ENCODE results near the gene OGFOD3. TPM values are rescaled to one million over a fixed set of nuclear protein-coding genes. Genes with fewer than 3 reads are reported as not detected.

Gene OGFOD3
- total RNA-seq, 4 donors from 2014 or later, result 13.0 to 28.7 (median 23.2) TPM

DNA sequence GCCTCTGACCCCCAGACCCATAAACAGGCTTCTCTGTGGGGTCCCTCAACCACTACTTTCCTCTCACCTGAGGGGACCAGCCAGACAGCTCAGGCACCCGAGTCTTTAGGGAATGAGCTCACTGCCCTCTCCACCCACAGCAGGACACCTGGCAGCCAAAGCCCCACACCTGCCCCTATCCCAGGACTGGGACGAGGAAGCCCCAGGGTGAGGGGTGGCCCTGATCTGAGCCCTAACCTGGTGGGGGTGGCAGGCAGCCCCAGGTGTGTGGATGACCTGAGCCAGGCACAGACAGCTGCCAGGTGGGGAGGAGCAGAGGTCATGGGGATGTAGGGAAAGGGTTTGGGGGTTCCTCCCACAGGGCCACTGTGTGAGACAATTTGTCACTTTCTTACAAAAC lies 61.0 kb downstream of the OGFOD3 start:
- 60 to 71% methylated on average over 1 to 2 of the region's 2 CpGs for WGBS, 2 donors
- TF ChIP-seq, protein P1, sequence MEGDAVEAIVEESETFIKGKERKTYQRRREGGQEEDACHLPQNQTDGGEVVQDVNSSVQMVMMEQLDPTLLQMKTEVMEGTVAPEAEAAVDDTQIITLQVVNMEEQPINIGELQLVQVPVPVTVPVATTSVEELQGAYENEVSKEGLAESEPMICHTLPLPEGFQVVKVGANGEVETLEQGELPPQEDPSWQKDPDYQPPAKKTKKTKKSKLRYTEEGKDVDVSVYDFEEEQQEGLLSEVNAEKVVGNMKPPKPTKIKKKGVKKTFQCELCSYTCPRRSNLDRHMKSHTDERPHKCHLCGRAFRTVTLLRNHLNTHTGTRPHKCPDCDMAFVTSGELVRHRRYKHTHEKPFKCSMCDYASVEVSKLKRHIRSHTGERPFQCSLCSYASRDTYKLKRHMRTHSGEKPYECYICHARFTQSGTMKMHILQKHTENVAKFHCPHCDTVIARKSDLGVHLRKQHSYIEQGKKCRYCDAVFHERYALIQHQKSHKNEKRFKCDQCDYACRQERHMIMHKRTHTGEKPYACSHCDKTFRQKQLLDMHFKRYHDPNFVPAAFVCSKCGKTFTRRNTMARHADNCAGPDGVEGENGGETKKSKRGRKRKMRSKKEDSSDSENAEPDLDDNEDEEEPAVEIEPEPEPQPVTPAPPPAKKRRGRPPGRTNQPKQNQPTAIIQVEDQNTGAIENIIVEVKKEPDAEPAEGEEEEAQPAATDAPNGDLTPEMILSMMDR (IDR thresholded peaks at IDR 0.05), result no peak
- TF ChIP-seq POLR2A (IDR thresholded peaks at IDR 0.05), result no peak
- intact Hi-C loops (cut with DNase I; ENCODE audit: low total_unique reads), result loop anchor here (10.0 kb wide), 1 partner anchor 417 kb away; no protein-coding TSS in a partner anchor

DNA sequence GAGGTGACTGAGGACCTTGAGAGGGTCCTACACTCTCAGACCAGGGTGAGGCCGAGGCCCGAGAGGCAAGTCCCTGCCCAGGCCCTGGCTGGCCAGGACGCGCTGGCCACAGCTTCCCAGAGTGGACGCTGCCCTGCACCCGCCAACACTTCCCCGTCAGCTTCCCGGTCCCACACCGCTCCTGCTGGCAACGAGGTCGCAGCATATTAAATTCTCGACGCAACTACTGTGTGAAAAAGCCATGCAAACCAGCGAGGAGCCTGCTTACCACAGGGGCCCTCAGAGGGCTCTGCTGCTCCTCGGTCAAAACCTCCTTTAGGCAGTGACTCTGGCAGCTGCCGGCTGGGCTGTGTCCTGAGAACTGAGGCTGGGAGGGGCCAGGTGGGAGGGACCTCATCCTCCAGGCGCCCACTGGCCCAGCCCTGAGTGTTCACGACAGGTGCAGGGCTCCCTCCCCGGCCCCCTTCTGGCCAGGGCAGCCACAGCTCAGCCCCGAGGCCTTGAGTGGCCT lies 61.5 kb downstream of the OGFOD3 start:
- intact Hi-C loops (cut with DNase I; ENCODE audit: low total_unique reads), result loop anchor here (10.0 kb wide), 1 partner anchor 418 kb away; no protein-coding TSS in a partner anchor
- 63 to 70% methylated on average over 14 to 20 of the region's 20 CpGs for WGBS, 2 donors
- no peak overlapping the region for H3K4me3 ChIP-seq (ENCODE audit: low read depth, poor library complexity, severe bottlenecking)
- no peak for TF ChIP-seq POLR2A (IDR thresholded peaks at IDR 0.05)
- TF ChIP-seq, protein P1 (IDR thresholded peaks at IDR 0.05), result no peak
- DNase-seq (ENCODE audit: low spot score in 2 of 2), result no peak

More for the DNA sequence above, 61.0 kb downstream of the OGFOD3 start:
- DNase-seq (ENCODE audit: low spot score in 2 of 2), result no peak
- H3K4me3 ChIP-seq (ENCODE audit: low read depth, poor library complexity, severe bottlenecking), result no peak overlapping the region

DNA sequence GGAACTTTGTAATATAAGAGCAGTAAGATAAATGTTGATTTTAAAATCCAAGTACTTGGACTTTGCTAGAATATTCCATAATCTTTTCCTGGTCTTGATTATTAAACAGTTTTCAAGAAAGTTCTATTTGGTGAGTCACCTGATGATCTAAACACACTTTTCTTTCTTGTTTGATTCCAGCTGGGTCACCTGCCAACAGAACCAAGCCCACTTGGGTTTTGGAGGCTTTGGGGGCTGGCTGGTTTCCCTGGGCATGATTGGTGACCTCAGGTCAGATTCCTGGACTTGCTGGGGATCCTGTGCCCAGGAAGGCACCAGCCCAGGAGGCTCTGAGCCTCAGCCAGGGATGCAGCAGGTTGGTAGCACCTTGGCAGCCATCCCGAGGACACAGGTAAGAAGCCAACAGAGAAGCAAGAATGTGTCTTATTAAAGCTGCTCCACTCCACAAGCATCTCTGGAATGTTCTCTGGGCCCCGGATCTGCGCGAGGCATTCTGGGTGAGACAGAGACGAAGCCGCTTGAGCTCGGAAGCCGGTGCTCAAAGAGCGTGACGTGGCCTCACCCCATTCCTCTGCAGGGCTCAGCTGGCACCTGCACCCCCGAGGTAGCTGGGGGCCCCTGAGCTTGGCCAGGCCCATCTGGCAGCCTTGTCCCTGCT lies 62.5 kb downstream of the OGFOD3 start:
- no peak overlapping the region for H3K4me3 ChIP-seq (ENCODE audit: low read depth, poor library complexity, severe bottlenecking)
- intact Hi-C loops (cut with DNase I; ENCODE audit: low total_unique reads), result loop anchor here (10.0 kb wide), 1 partner anchor 419 kb away; no protein-coding TSS in a partner anchor
- 27 to 40% methylated on average over 8 to 11 of the region's 11 CpGs for WGBS, 2 donors
- no peak for DNase-seq (ENCODE audit: low spot score in 2 of 2)
- TF ChIP-seq, protein P1 (IDR thresholded peaks at IDR 0.05), result no peak
- TF ChIP-seq POLR2A (IDR thresholded peaks at IDR 0.05), result no peak

DNA sequence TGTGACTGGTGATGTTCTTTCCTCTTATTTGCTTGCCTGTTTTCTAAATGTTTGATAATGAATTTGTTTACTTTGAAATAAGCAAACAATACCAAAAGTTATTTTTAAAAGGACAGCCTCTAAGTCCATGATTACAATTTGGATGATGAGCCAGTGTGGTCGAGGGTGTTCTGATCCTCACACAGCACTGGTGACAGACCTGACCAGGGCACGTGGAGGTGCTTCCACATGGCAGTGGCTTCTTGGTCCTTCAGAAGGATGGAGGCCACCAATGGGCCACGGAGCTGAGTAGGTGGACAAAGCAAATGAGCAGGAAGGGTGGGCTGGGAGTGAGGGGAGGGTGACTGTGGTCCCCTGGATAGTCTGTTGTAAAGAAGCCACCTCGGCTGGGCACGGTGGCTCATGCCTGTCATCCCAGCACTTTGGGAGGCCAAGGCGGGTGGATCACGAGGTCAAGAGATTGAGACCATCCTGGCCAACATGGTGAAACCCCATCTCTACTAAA lies 63.5 kb downstream of the OGFOD3 start:
- no peak for DNase-seq (ENCODE audit: low spot score in 2 of 2)
- TF ChIP-seq POLR2A (IDR thresholded peaks at IDR 0.05), result no peak
- TF ChIP-seq, protein P1 (IDR thresholded peaks at IDR 0.05), result no peak
- 87 to 90% methylated on average over 7 of the region's 7 CpGs for WGBS, 2 donors
- H3K4me3 ChIP-seq (ENCODE audit: low read depth, poor library complexity, severe bottlenecking), result no peak overlapping the region
- intact Hi-C loops (cut with DNase I; ENCODE audit: low total_unique reads), result loop anchor here (5.0 to 10.0 kb wide), 3 partner anchors 57 to 420 kb away; no protein-coding TSS in a partner anchor

DNA sequence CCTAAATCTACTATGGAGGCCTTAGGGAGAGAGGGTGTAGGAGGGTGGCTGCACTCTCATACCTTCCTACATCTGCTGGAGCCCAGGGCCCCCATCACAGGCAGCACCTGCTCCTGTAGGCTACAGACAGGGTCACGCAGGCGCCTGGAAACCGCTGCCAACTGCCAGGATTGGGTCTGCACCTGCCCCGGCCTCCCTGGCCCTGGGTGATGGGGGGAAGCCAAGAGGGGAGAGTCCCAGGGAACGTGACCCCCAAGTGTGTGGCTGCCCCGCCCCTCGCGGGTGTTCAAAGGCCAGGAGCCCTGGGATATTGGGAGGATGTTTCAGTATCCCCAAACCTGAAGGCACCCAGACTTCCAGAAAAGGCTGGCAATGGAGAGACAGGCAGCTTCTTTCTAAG lies 64.9 kb downstream of the OGFOD3 start:
- WGBS, 2 donors, result 76% methylated on average over 5 to 7 of the region's 8 CpGs
- no peak overlapping the region for H3K4me3 ChIP-seq (ENCODE audit: low read depth, poor library complexity, severe bottlenecking)
- TF ChIP-seq POLR2A (IDR thresholded peaks at IDR 0.05), result no peak
- TF ChIP-seq, protein P1 (IDR thresholded peaks at IDR 0.05), result no peak
- DNase-seq (ENCODE audit: low spot score in 2 of 2), result no peak
- intact Hi-C loops (cut with DNase I; ENCODE audit: low total_unique reads), result loop anchor here (5.0 to 10.0 kb wide), 3 partner anchors 59 to 421 kb away; no protein-coding TSS in a partner anchor
